Astrocyte of the cerebellum (primary cell): ENCODE data around the gene OR13G1.
A peak's percentile ranks its signal among the peaks of the same experiment; 100 is the strongest.
"Not testable (repeated sequence)": the region's sequence is repeated elsewhere in the genome, so short reads cannot be mapped to it uniquely, and the experiment has no call there.

Experiments used
- DNase-seq: peaks from one replicate; pipeline ENCODE4 v3.0.0-alpha.2; 2011; ENCODE audit warnings: low read depth
- H3K4me3 ChIP-seq: 2 replicates; pipeline ENCODE4 v1.5.1; 2011; ENCODE audit warnings: mild to moderate bottlenecking, low read depth, low read length, moderate library complexity
- CTCF ChIP-seq: IDR thresholded peaks from 2 replicates; pipeline ENCODE4 v1.5.1; 2012; ENCODE audit warnings: low read length, low read depth, moderate library complexity, mild to moderate bottlenecking; ENCODE audit errors: missing control alignments
- in situ Hi-C: cut with HindIII; loops from 2 replicates; pipeline ENCODE4 v1.10.0; 2017; ENCODE audit warnings: low sequenced_read_pairs

The OR13G1 gene, protein sequence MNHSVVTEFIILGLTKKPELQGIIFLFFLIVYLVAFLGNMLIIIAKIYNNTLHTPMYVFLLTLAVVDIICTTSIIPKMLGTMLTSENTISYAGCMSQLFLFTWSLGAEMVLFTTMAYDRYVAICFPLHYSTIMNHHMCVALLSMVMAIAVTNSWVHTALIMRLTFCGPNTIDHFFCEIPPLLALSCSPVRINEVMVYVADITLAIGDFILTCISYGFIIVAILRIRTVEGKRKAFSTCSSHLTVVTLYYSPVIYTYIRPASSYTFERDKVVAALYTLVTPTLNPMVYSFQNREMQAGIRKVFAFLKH

GRCh38 chr1:247679639-247680038 is at the start of gene OR13G1:
TSS of gene OR13G1 (minus strand) at chr1:247679739. CDS start at chr1:247673041, 6,698 bp downstream.
- TF ChIP-seq CTCF: no peak
- in situ Hi-C loops: no loop called here
- H3K4me3 ChIP-seq: no peak within 1 kb of the TSS
- DNase-seq: no peak

DNA sequence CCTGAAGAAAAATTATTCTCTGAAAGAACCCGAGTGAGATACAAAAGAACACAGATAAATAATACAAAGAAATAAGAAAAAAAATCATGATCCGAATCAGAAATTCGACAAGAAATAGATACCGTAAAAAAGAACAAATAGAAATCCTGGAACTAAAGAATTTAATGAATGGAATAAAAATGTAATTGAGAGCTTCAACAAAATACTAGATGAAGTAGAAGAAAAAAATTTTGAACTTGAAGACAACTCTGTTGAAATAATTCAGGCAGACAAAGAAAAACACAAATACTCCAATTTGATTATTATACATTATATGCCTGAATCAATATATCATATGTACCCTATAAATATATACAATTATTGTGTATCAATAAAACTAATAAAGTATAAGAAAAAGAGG is 41.7 kb upstream of the OR13G1 start:
- no peak for DNase-seq
- in situ Hi-C loops: no loop called here
- no peak overlapping the region for H3K4me3 ChIP-seq
- no peak for TF ChIP-seq CTCF

DNA sequence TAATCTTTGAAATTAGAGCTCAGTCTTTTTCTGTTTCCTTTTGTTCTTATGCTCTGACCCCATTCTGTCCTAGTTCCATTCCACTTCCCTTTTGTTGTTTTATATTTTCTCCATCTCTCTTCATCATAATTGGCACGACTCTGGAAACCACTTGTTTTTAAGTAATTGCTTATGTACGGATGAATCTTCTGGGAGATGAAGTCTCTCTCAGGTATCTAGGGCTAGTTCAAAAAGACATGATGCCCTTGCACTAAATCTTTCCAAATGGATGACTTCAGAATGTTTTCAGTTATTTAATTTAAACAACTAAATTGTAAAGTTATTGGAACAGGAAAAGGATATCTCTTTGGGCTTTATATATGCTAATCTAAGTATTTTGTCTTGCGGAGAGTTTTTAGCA is 37.0 kb upstream of the OR13G1 start, which contains the start of gene OR6F1:
Gene OR6F1 (minus strand): TSS at position 101 of the 400 bp plus-strand sequence. CDS start 3,891 bp downstream, outside the sequence.
- DNase-seq: no peak
- TF ChIP-seq CTCF: no peak
- in situ Hi-C loops: no loop called here
- H3K4me3 ChIP-seq: no peak within 1 kb of the TSS

- DNase-seq: no peak
- in situ Hi-C loops: no loop called here
- H3K4me3 ChIP-seq: no peak overlapping the region
- no peak for TF ChIP-seq CTCF
Measured at GRCh38 chr1:247713753-247714152, 34.2 kb upstream of the OR13G1 start.

- H3K4me3 ChIP-seq, in situ Hi-C loops, DNase-seq: not testable (repeated sequence)
Measured at GRCh38 chr1:247710681-247711080, 31.1 kb upstream of the OR13G1 start.

DNA sequence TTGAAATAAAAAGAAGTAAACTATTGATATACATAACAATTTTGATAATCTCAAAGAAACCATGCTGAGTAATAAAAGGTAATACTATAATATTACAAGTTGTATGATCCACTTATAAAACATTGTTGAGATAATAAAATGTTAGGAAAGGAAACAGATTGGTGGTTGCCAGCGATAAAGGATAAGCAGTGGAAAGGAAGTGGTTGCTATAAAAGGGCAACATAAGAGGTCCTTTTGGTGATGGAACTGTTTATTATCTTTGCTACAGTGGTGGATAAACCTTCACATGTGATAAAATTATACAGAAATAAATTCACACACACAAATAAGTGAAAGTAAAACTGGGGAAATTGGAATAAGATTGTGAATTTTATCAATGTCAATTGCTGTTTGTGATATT is 21.8 kb upstream of the OR13G1 start:
- no peak overlapping the region for H3K4me3 ChIP-seq
- in situ Hi-C loops: no loop called here
- TF ChIP-seq CTCF: no peak
- no peak for DNase-seq

- peak; percentile 88 for TF ChIP-seq CTCF
- in situ Hi-C loops: no loop called here
- DNase-seq: peak; percentile 31
- H3K4me3 ChIP-seq: no peak overlapping the region
Measured at GRCh38 chr1:247681288-247681897, 1.9 kb upstream of the OR13G1 start.
